Measurements from ENCODE around the gene PARP9.

GRCh38 chr3:122508135-122508914 is 55.8 kb downstream of the PARP9 start:
- no peak for TF ChIP-seq CTCF (IDR thresholded peaks at IDR 0.05; ENCODE audit: poor library complexity)
- TF ChIP-seq EZH2phosphoT487 (IDR thresholded peaks at IDR 0.05; ENCODE audit: low read depth, severe bottlenecking, unreplicated experiment) = no peak
- no peak for TF ChIP-seq EZH2 (IDR thresholded peaks at IDR 0.05; ENCODE audit: borderline replicate concordance)
